ENCODE measurements around the gene SNAPC2.

SNAPC2 gene

DNA sequence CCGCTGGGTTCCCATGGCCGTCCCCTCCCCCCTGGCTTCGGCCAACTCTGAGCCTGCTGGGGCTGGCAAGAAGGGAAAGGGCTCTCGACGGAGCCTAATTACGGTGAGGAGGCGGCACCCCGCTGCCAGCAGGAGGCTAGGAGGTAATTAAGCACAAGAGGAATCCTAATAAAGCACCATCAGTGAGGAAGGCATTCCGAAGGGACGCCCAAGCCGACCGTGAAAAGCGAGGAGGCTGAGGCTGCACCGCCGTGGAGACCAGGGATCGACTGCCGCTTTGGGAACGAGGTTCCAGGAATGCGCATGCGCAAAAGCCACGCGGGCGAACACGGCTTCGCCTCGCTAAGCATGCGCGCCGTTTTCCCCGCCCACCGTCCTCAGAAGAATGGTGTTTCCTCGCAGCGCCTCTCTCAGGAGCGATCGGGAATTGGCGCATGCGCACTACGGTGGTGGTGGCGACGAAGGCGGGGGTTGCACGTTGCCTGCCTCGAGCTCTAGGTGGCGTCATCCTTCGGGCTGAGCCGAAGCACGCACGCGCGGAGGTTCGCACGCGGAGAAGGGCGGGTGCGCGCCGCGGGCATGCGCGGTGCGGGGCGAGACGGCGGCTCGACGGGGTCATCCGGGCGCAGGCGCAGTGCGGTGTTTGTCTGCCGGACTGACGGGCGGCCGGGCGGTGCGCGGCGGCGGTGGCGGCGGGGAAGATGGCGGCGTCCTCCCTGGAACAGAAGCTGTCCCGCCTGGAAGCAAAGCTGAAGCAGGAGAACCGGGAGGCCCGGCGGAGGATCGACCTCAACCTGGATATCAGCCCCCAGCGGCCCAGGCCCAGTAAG, 16.7 kb upstream of the SNAPC2 start, which contains the start of gene MAP2K7:
MAP2K7 (plus strand) TSS at position 634 of the 830 bp plus-strand sequence; CDS start at position 702, 68 bp downstream.
- Histone ChIP-seq H3K27ac (ENCODE audit: insufficient read depth, low read depth, low read length, poor library complexity, severe bottlenecking) (peak within 1 kb of the TSS; percentile 28), H3K4me1 (ENCODE audit: control insufficient read depth, insufficient read depth, low read length) (peaks cover 11% of the 10 kb centered on the region), H3K36me3 (ENCODE audit: control insufficient read depth, insufficient read depth, low read length) (no peaks in the 10 kb centered on the region), H3K4me3 (ENCODE audit: insufficient read depth, low read depth, low read length) (peak within 1 kb of the TSS; percentile 73), H3K9me3 (ENCODE audit: control insufficient read depth, low read length) (no peaks in the 10 kb centered on the region), H3K27me3 (ENCODE audit: control insufficient read depth, insufficient read depth, low read length, poor library complexity, severe bottlenecking) (no peaks in the 10 kb centered on the region)
- 0 to 1% methylated on average over 89 of the region's 89 CpGs for WGBS, 2 experiments

GRCh38 chr19:7904074-7905020, 15.8 kb upstream of the SNAPC2 start:
- H3K27me3 ChIP-seq (ENCODE audit: control insufficient read depth, insufficient read depth, low read length, poor library complexity, severe bottlenecking) = no peaks in the 10 kb centered on the region
- H3K27ac ChIP-seq (ENCODE audit: insufficient read depth, low read depth, low read length, poor library complexity, severe bottlenecking) = no peak overlapping the region
- H3K9me3 ChIP-seq (ENCODE audit: control insufficient read depth, low read length) = no peaks in the 10 kb centered on the region
- peaks cover 11% of the 10 kb centered on the region for H3K4me1 ChIP-seq (ENCODE audit: control insufficient read depth, insufficient read depth, low read length)
- WGBS, 2 experiments = 12 to 13% methylated on average over 68 of the region's 68 CpGs
- H3K4me3 ChIP-seq (ENCODE audit: insufficient read depth, low read depth, low read length) = peak overlapping the region; percentile 73
- H3K36me3 ChIP-seq (ENCODE audit: control insufficient read depth, insufficient read depth, low read length) = no peaks in the 10 kb centered on the region

- Histone ChIP-seq H3K9me3 (ENCODE audit: control insufficient read depth, low read length) (no peaks in the 10 kb centered on the region), H3K4me3 (ENCODE audit: insufficient read depth, low read depth, low read length) (peak overlapping the region; percentile 73), H3K27ac (ENCODE audit: insufficient read depth, low read depth, low read length, poor library complexity, severe bottlenecking) (no peak overlapping the region), H3K27me3 (ENCODE audit: control insufficient read depth, insufficient read depth, low read length, poor library complexity, severe bottlenecking) (no peaks in the 10 kb centered on the region), H3K36me3 (ENCODE audit: control insufficient read depth, insufficient read depth, low read length) (peaks cover 2% of the 10 kb centered on the region), H3K4me1 (ENCODE audit: control insufficient read depth, insufficient read depth, low read length) (peaks cover 11% of the 10 kb centered on the region)
- WGBS, 2 experiments = 82 to 83% methylated on average over 10 of the region's 10 CpGs
These were observed 14.9 kb upstream of the SNAPC2 start for GRCh38 chr19:7905268-7905667.

DNA sequence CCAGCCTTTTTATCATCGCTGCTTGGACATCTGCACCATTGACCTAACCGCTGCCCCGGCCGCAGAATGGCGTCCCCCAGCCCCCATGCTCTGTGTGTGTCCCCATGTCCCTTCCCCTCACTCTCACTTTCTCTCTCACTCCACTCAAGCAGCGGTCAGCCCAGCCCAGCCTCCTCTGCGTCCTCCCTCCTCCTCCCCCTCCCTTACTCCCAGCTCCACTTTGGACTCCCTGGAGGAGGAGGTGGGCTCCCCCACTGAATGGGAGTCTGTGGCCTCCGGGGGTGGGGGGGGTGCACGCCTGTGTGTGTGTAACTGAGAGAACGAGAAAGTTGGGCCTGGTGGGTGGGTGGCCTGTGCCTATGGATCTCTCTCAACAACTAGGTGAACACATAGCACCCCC, 14.3 kb upstream of the SNAPC2 start:
- no peak overlapping the region for H3K27ac ChIP-seq (ENCODE audit: insufficient read depth, low read depth, low read length, poor library complexity, severe bottlenecking)
- no peaks in the 10 kb centered on the region for H3K9me3 ChIP-seq (ENCODE audit: control insufficient read depth, low read length)
- H3K27me3 ChIP-seq (ENCODE audit: control insufficient read depth, insufficient read depth, low read length, poor library complexity, severe bottlenecking) = no peaks in the 10 kb centered on the region
- H3K4me1 ChIP-seq (ENCODE audit: control insufficient read depth, insufficient read depth, low read length) = peaks cover 11% of the 10 kb centered on the region
- WGBS, 2 experiments = 96% methylated on average over 10 of the region's 10 CpGs
- H3K36me3 ChIP-seq (ENCODE audit: control insufficient read depth, insufficient read depth, low read length) = peaks cover 8% of the 10 kb centered on the region
- no peak overlapping the region for H3K4me3 ChIP-seq (ENCODE audit: insufficient read depth, low read depth, low read length)

DNA sequence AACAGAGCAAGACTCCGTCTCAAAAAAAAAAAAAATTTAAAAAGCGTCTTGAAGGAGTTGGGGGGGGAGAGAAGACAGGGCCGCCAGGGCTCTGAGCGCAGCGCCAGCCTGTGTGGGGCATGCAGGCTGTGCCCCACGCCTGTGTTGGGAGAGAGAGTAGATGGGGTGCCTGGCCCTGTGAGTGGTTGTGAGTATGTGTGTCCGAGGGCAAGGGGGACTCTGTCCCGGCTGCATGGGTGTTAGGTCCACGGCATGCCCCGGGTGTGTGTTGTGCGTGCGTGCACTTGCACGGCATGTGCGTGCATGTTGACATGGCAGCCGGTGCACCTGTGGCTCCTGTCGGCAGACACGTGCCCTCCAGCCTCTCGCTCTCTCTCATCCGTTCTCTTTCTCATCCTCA, 13.0 kb upstream of the SNAPC2 start:
- H3K36me3 ChIP-seq (ENCODE audit: control insufficient read depth, insufficient read depth, low read length) = peaks cover 10% of the 10 kb centered on the region
- H3K9me3 ChIP-seq (ENCODE audit: control insufficient read depth, low read length) = no peaks in the 10 kb centered on the region
- peaks cover 11% of the 10 kb centered on the region for H3K4me1 ChIP-seq (ENCODE audit: control insufficient read depth, insufficient read depth, low read length)
- H3K27ac ChIP-seq (ENCODE audit: insufficient read depth, low read depth, low read length, poor library complexity, severe bottlenecking) = no peak overlapping the region
- no peak overlapping the region for H3K4me3 ChIP-seq (ENCODE audit: insufficient read depth, low read depth, low read length)
- H3K27me3 ChIP-seq (ENCODE audit: control insufficient read depth, insufficient read depth, low read length, poor library complexity, severe bottlenecking) = no peaks in the 10 kb centered on the region
- 94 to 95% methylated on average over 19 of the region's 19 CpGs for WGBS, 2 experiments

- H3K4me3 ChIP-seq (ENCODE audit: insufficient read depth, low read depth, low read length) = no peak overlapping the region
- no peaks in the 10 kb centered on the region for H3K9me3 ChIP-seq (ENCODE audit: control insufficient read depth, low read length)
- WGBS, 2 experiments = 94 to 96% methylated on average over 11 of the region's 11 CpGs
- H3K27me3 ChIP-seq (ENCODE audit: control insufficient read depth, insufficient read depth, low read length, poor library complexity, severe bottlenecking) = no peaks in the 10 kb centered on the region
- H3K27ac ChIP-seq (ENCODE audit: insufficient read depth, low read depth, low read length, poor library complexity, severe bottlenecking) = no peak overlapping the region
- peaks cover 10% of the 10 kb centered on the region for H3K36me3 ChIP-seq (ENCODE audit: control insufficient read depth, insufficient read depth, low read length)
- peaks cover 11% of the 10 kb centered on the region for H3K4me1 ChIP-seq (ENCODE audit: control insufficient read depth, insufficient read depth, low read length)
These were observed 12.6 kb upstream of the SNAPC2 start for GRCh38 chr19:7907544-7907943.

DNA sequence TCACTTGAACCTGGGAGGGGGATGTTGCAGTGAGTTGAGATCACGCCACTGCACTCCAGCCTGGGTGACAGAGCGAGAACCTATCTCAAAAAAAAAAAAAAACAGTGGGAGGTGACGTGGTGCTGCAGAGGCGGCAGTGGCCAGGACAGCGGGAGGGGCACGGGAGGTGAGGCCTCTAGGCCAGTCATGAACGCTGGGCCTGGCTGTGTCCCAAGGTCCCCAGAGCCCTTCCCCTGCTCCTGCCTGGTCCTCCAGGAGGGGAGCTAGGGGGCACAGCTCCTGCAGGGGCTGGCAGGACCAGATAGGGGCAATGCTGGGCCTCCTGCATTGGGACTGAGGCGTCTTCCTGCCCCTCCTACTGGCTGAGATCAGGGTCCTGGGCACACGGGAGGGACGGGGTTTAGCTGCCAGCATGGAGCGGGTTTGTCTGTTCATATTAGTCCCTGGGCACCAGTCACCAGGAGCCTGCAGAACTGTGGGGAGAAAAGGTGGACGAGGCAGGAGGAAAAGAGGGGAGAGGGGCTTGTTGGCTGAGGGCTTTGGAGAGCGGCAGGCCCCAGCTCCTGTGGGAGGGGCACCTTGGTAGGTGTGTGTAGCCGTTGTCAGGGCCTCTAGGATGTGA, 11.9 kb upstream of the SNAPC2 start:
- H3K27me3 ChIP-seq (ENCODE audit: control insufficient read depth, insufficient read depth, low read length, poor library complexity, severe bottlenecking) = no peaks in the 10 kb centered on the region
- no peak overlapping the region for H3K4me3 ChIP-seq (ENCODE audit: insufficient read depth, low read depth, low read length)
- H3K4me1 ChIP-seq (ENCODE audit: control insufficient read depth, insufficient read depth, low read length) = peaks cover 5% of the 10 kb centered on the region
- H3K36me3 ChIP-seq (ENCODE audit: control insufficient read depth, insufficient read depth, low read length) = peaks cover 10% of the 10 kb centered on the region
- H3K27ac ChIP-seq (ENCODE audit: insufficient read depth, low read depth, low read length, poor library complexity, severe bottlenecking) = no peak overlapping the region
- WGBS, 2 experiments = 88 to 89% methylated on average over 14 of the region's 14 CpGs
- H3K9me3 ChIP-seq (ENCODE audit: control insufficient read depth, low read length) = no peaks in the 10 kb centered on the region

GRCh38 chr19:7908742-7909461, 11.2 kb upstream of the SNAPC2 start:
- H3K36me3 ChIP-seq (ENCODE audit: control insufficient read depth, insufficient read depth, low read length) = peaks cover 10% of the 10 kb centered on the region
- 89 to 90% methylated on average over 19 of the region's 19 CpGs for WGBS, 2 experiments
- H3K27me3 ChIP-seq (ENCODE audit: control insufficient read depth, insufficient read depth, low read length, poor library complexity, severe bottlenecking) = peaks cover under 1% of the 10 kb centered on the region
- H3K4me3 ChIP-seq (ENCODE audit: insufficient read depth, low read depth, low read length) = no peak overlapping the region
- H3K4me1 ChIP-seq (ENCODE audit: control insufficient read depth, insufficient read depth, low read length) = peaks cover 5% of the 10 kb centered on the region
- H3K9me3 ChIP-seq (ENCODE audit: control insufficient read depth, low read length) = no peaks in the 10 kb centered on the region
- no peak overlapping the region for H3K27ac ChIP-seq (ENCODE audit: insufficient read depth, low read depth, low read length, poor library complexity, severe bottlenecking)

GRCh38 chr19:7909471-7910067, 10.6 kb upstream of the SNAPC2 start:
- 96 to 97% methylated on average over 21 of the region's 21 CpGs for WGBS, 2 experiments
- Histone ChIP-seq H3K36me3 (ENCODE audit: control insufficient read depth, insufficient read depth, low read length) (peaks cover 10% of the 10 kb centered on the region), H3K4me1 (ENCODE audit: control insufficient read depth, insufficient read depth, low read length) (peaks cover 3% of the 10 kb centered on the region), H3K27ac (ENCODE audit: insufficient read depth, low read depth, low read length, poor library complexity, severe bottlenecking) (no peak overlapping the region), H3K27me3 (ENCODE audit: control insufficient read depth, insufficient read depth, low read length, poor library complexity, severe bottlenecking) (peaks cover 7% of the 10 kb centered on the region), H3K9me3 (ENCODE audit: control insufficient read depth, low read length) (no peaks in the 10 kb centered on the region), H3K4me3 (ENCODE audit: insufficient read depth, low read depth, low read length) (no peak overlapping the region)
